Mesendoderm (in vitro differentiated cells): Measurements from ENCODE around the gene TMEM95.
"Not testable (repeated sequence)": the region's sequence is repeated elsewhere in the genome, so short reads cannot be mapped to it uniquely, and the experiment has no call there.

Source experiments
- DNase-seq: peaks from one replicate; pipeline ENCODE4 v3.0.0; 2013
- H2AK5ac ChIP-seq: 2 replicates; pipeline ENCODE4 v1.6.1; 2013; ENCODE audit warnings: low read length, inconsistent platforms
- H2BK120ac ChIP-seq: 2 replicates; pipeline ENCODE4 v1.6.1; 2013; ENCODE audit warnings: low read depth, mild to moderate bottlenecking, low read length, moderate library complexity, mixed read lengths
- H2BK15ac ChIP-seq: replicated peaks from 2 replicates; pipeline ENCODE4 v1.6.1; 2013; ENCODE audit warnings: low read depth, mild to moderate bottlenecking, moderate library complexity
- H2BK5ac ChIP-seq: 2 replicates; pipeline ENCODE4 v1.6.1; 2013; ENCODE audit warnings: low read length, inconsistent platforms
- H3K18ac ChIP-seq: 2 replicates; pipeline ENCODE4 v1.6.1; 2013; ENCODE audit warnings: mild to moderate bottlenecking, low read length, mixed read lengths
- H3K23ac ChIP-seq: one replicate; pipeline ENCODE4 v1.6.1; 2013; ENCODE audit warnings: low read length
- H3K27ac ChIP-seq: 2 replicates; pipeline ENCODE4 v1.5.1; 2013; ENCODE audit warnings: low read depth, mild to moderate bottlenecking, inconsistent platforms, low read length, moderate library complexity
- H3K27me3 ChIP-seq: 2 replicates; pipeline ENCODE4 v1.6.1; 2013; ENCODE audit warnings: low read length, control low read depth, mild to moderate bottlenecking, inconsistent platforms; ENCODE audit not compliant: insufficient read depth, poor library complexity
- H3K36me3 ChIP-seq: 2 replicates; pipeline ENCODE4 v1.6.1; 2013; ENCODE audit warnings: low read length, inconsistent platforms; ENCODE audit not compliant: control insufficient read depth, insufficient read depth
- H3K4ac ChIP-seq: one replicate; pipeline ENCODE4 v1.6.1; 2013; ENCODE audit warnings: low read depth, mild to moderate bottlenecking, low read length, moderate library complexity
- H3K4me1 ChIP-seq: 2 replicates; pipeline ENCODE4 v1.6.1; 2013; ENCODE audit warnings: low read depth, low read length, inconsistent platforms; ENCODE audit not compliant: control insufficient read depth
- H3K4me2 ChIP-seq: 2 replicates; pipeline ENCODE4 v1.6.1; 2013; ENCODE audit warnings: low read length
- H3K4me3 ChIP-seq: 2 replicates; pipeline ENCODE4 v1.5.1; 2013; ENCODE audit warnings: mild to moderate bottlenecking, low read length
- H3K56ac ChIP-seq: one replicate; pipeline ENCODE4 v1.6.1; 2013; ENCODE audit warnings: low read length
- H3K79me1 ChIP-seq: 2 replicates; pipeline ENCODE4 v1.6.1; 2013; ENCODE audit warnings: low read length, inconsistent platforms
- H3K79me2 ChIP-seq: 2 replicates; pipeline ENCODE4 v1.6.1; 2013; ENCODE audit warnings: mild to moderate bottlenecking, low read length; ENCODE audit not compliant: control insufficient read depth, insufficient read depth
- H3K9ac ChIP-seq: 2 replicates; pipeline ENCODE4 v1.6.1; 2013; ENCODE audit warnings: low read length, inconsistent platforms
- H4K5ac ChIP-seq: one replicate; pipeline ENCODE4 v1.6.1; 2013; ENCODE audit warnings: low read length
- H4K8ac ChIP-seq: one replicate; pipeline ENCODE4 v1.6.1; 2013; ENCODE audit warnings: low read depth, mild to moderate bottlenecking, control low read depth, low read length, moderate library complexity
- WGBS: extraction: QIAGEN DNeasy Blood & Tissue Kit; methylation state at CpG from one replicate; pipeline ENCODE4 v1.1.7; 2013; ENCODE audit warnings: low lambda C conversion rate, missing lambda C conversion rate; ENCODE audit not compliant: insufficient coverage; ENCODE audit errors: extremely low coverage; 5-methylcytosine and 5-hydroxymethylcytosine counted together

The TMEM95 gene

DNA sequence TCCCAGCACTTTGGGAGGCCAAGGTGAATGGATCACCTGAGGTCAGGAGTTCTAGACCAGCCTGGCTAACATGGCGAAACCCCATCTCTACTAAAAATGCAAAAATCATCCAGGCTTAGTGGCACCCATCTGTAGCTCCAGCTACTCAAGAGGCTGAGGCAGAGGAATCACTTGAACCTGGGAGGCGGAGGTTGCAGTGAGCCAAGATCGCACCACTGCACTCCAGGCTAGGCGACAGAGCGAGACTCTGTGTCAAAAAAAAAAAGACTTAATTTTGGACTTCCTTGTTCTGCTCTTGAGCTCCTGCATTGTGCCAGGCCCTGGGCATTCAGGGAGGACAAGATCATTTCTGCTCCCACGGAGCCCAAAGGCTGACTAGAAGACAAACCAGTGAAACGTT is 17.4 kb upstream of the TMEM95 start:
- not testable (repeated sequence) for H3K9ac ChIP-seq, H3K23ac ChIP-seq, H3K4me1 ChIP-seq, H3K79me1 ChIP-seq, H4K5ac ChIP-seq, H3K27ac ChIP-seq, H3K4ac ChIP-seq, H4K8ac ChIP-seq, H3K4me3 ChIP-seq, H2BK15ac ChIP-seq, DNase-seq, H3K18ac ChIP-seq, H2BK120ac ChIP-seq, H3K36me3 ChIP-seq, H3K4me2 ChIP-seq, H3K27me3 ChIP-seq, H2AK5ac ChIP-seq, H3K79me2 ChIP-seq, H2BK5ac ChIP-seq
- WGBS = no CpG with 5 or more reads among the region's 7 CpGs
- peak overlapping the region; percentile 34 for H3K56ac ChIP-seq

DNA sequence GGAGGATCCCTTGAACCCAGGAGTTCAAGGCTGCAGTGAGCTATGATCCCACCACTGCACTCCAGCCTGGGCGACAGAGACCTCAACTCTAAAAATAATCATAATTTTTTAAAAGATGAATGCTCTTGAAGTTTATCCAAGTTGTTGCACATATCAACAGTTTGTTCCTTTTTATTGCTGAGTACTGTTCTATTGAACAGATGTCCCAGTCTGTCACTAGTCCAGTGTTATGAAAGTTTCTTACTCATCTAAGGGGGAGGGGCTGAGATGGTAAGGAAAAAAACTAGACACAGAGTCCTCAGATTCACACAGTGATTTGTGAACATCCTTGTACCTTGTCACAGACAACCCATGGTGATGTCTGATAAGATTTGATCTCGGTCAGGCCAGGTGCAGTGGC is 14.8 kb upstream of the TMEM95 start:
- Histone ChIP-seq H2AK5ac (no peak overlapping the region), H3K36me3 (no peaks in the 10 kb centered on the region), H3K79me1 (no peaks in the 10 kb centered on the region), H4K5ac (no peak overlapping the region), H3K27me3 (no peaks in the 10 kb centered on the region), H3K56ac (no peak overlapping the region), H3K23ac (no peak overlapping the region), H3K4ac (no peak overlapping the region), H3K9ac (no peak overlapping the region), H3K4me1 (peaks cover 5% of the 10 kb centered on the region), H3K18ac (no peak overlapping the region), H4K8ac (no peak overlapping the region), H2BK15ac (no peak overlapping the region), H3K79me2 (no peaks in the 10 kb centered on the region), H3K27ac (no peak overlapping the region), H2BK120ac (no peak overlapping the region), H2BK5ac (no peak overlapping the region), H3K4me2 (no peak overlapping the region), H3K4me3 (no peak overlapping the region)
- no CpG with 5 or more reads among the region's 2 CpGs for WGBS
- DNase-seq = no peak

GRCh38 chr17:7341842-7342241 is 13.1 kb upstream of the TMEM95 start:
- Histone ChIP-seq H2BK120ac (no peak overlapping the region), H3K23ac (no peak overlapping the region), H3K18ac (no peak overlapping the region), H4K8ac (no peak overlapping the region), H3K4me2 (no peak overlapping the region), H3K79me2 (no peaks in the 10 kb centered on the region), H3K36me3 (no peaks in the 10 kb centered on the region), H2AK5ac (no peak overlapping the region), H3K79me1 (no peaks in the 10 kb centered on the region), H3K27me3 (no peaks in the 10 kb centered on the region), H3K4ac (no peak overlapping the region), H3K9ac (no peak overlapping the region), H3K27ac (no peak overlapping the region), H4K5ac (no peak overlapping the region), H2BK5ac (no peak overlapping the region), H3K56ac (no peak overlapping the region), H3K4me1 (peaks cover under 1% of the 10 kb centered on the region), H3K4me3 (no peak overlapping the region), H2BK15ac (no peak overlapping the region)
- WGBS = no CpG with 5 or more reads among the region's 13 CpGs
- no peak for DNase-seq

DNA sequence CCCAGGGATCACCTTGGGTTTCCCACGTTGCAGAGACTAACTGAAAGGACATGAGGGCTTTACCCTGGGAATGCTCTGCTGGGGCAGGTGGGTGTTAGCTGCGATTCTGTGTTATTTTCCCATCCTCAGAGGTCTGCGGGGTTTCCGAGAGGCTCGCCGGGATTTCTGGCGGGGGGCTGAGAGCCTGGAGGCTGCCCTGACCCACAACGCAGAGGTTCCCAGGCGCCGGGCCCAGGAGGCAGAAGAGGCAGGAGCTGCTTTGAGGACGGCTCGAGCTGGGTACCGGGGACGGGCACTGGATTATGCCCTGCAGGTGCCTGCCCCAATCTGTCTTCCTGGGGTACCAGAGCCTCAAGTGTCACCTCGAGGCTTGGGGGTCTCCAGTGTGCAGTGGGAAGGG is 11.7 kb upstream of the TMEM95 start:
- H4K5ac ChIP-seq = no peak overlapping the region
- H3K79me1 ChIP-seq = no peaks in the 10 kb centered on the region
- no peaks in the 10 kb centered on the region for H3K27me3 ChIP-seq
- H3K9ac ChIP-seq = no peak overlapping the region
- H2BK15ac ChIP-seq = no peak overlapping the region
- H3K4ac ChIP-seq = no peak overlapping the region
- no peak overlapping the region for H2BK5ac ChIP-seq
- no peak overlapping the region for H2BK120ac ChIP-seq
- no peaks in the 10 kb centered on the region for H3K36me3 ChIP-seq
- no peak for DNase-seq
- H3K56ac ChIP-seq = no peak overlapping the region
- H3K4me1 ChIP-seq = no peaks in the 10 kb centered on the region
- no peak overlapping the region for H3K23ac ChIP-seq
- H4K8ac ChIP-seq = no peak overlapping the region
- no peaks in the 10 kb centered on the region for H3K79me2 ChIP-seq
- H3K18ac ChIP-seq = no peak overlapping the region
- no peak overlapping the region for H3K27ac ChIP-seq
- no peak overlapping the region for H3K4me3 ChIP-seq
- no peak overlapping the region for H3K4me2 ChIP-seq
- H2AK5ac ChIP-seq = no peak overlapping the region
- WGBS = no CpG with 5 or more reads among the region's 15 CpGs

- WGBS = no CpG with 5 or more reads among the region's 18 CpGs
These were observed 8.0 kb upstream of the TMEM95 start for GRCh38 chr17:7346761-7347614.

More at GRCh38 chr17:7346761-7347614, 8.0 kb upstream of the TMEM95 start:
- Histone ChIP-seq H3K23ac (no peak overlapping the region), H3K36me3 (no peaks in the 10 kb centered on the region), H3K4me3 (no peak overlapping the region), H2BK15ac (no peak overlapping the region), H3K4me2 (no peak overlapping the region), H2BK5ac (no peak overlapping the region), H3K9ac (no peak overlapping the region), H3K79me1 (no peaks in the 10 kb centered on the region), H2AK5ac (no peak overlapping the region), H3K79me2 (no peaks in the 10 kb centered on the region), H3K27me3 (no peaks in the 10 kb centered on the region), H2BK120ac (no peak overlapping the region), H3K4me1 (peaks cover 7% of the 10 kb centered on the region), H3K27ac (no peak overlapping the region), H4K8ac (no peak overlapping the region), H3K18ac (no peak overlapping the region), H3K4ac (no peak overlapping the region), H3K56ac (no peak overlapping the region), H4K5ac (no peak overlapping the region)
- DNase-seq = no peak
